Aorta (tissue), 5 donors: Measurements from ENCODE around the gene TRIP6. TPM values are rescaled to one million over a fixed set of nuclear protein-coding genes. Genes with fewer than 3 reads are reported as not detected.

Experiments used
- ATAC-seq: fragments of 200-7000 bp; cut with Tn5 transposase; one replicate; pipeline ENCODE4 v1.9.1; 2022; ENCODE audit warnings: moderate library complexity; ENCODE audit not compliant: low FRiP score
- DNase-seq, 2 donors: peaks; one replicate each; pipeline ENCODE4 v3.0.0-alpha.2; 2020
- H3K27ac ChIP-seq, 2 donors: one replicate each; pipeline ENCODE4 v1.5.1; 2013; ENCODE audit warnings: low read length in 2 of 2, mild to moderate bottlenecking in 2 of 2, moderate library complexity in 2 of 2, control low read depth in 1 of 2, inconsistent platforms in 1 of 2, low read depth in 1 of 2
- H3K27me3 ChIP-seq, 2 donors: one replicate each; pipeline ENCODE4 v1.6.1; 2013; ENCODE audit warnings: control low read depth in 1 of 2, low read length in 1 of 2, mild to moderate bottlenecking in 1 of 2, moderate library complexity in 1 of 2; ENCODE audit not compliant: insufficient read depth in 2 of 2, control insufficient read depth in 1 of 2
- H3K36me3 ChIP-seq, 2 donors: one replicate each; pipeline ENCODE4 v1.6.1; 2013; ENCODE audit warnings: control low read depth in 1 of 2, low read length in 1 of 2, mild to moderate bottlenecking in 1 of 2; ENCODE audit not compliant: insufficient read depth in 2 of 2, control insufficient read depth in 1 of 2
- H3K4me1 ChIP-seq, 2 donors: one replicate each; pipeline ENCODE4 v1.6.1; 2013; ENCODE audit warnings: low read length in 2 of 2, control low read depth in 1 of 2, mild to moderate bottlenecking in 1 of 2, moderate library complexity in 1 of 2; ENCODE audit not compliant: insufficient read depth in 2 of 2, control insufficient read depth in 1 of 2
- H3K4me3 ChIP-seq, 2 donors: one replicate each; pipeline ENCODE4 v1.5.1; 2013; ENCODE audit warnings: low read length in 2 of 2, control low read depth in 1 of 2, mild to moderate bottlenecking in 1 of 2
- H3K9me3 ChIP-seq: one replicate; pipeline ENCODE4 v1.6.1; 2013; ENCODE audit warnings: mild to moderate bottlenecking, low read length; ENCODE audit not compliant: control insufficient read depth
- WGBS, 2 donors: extraction: QIAGEN DNeasy Blood & Tissue Kit; methylation state at CpG; one replicate each; pipeline ENCODE4 v1.1.7; 2013; 5-methylcytosine and 5-hydroxymethylcytosine counted together
- intact Hi-C, 2 donors: fragments of 100-400 bp; cut with DNase I; formaldehyde crosslinking; loops; one replicate each; pipeline versions ENCODE4 v1.14.2 to v1.15.0; 2022
- polyA plus RNA-seq, 2 donors: library from polyadenylated mRNA; stranded (reverse); fragments of 200-250 nt; gene quantifications; one replicate each; pipeline ENCODE4 v1.2.3, GENCODE V29; 2013
- total RNA-seq, 2 donors: library from RNA; stranded (reverse); fragmentation: NEBNext Ultra II Directional; extraction: Animal tissue kit (Norgen Biotek cat#: 25700); gene quantifications; one replicate each; pipeline ENCODE4 v1.2.1, GENCODE V29; 2021
- donor health status: healthy with polysubstance abuse.
- donor health status: Bipolar disorder and iron deficiency.
- donor health status: DM: no; HTN: no; CAD: no.
- donor health status: DM: no; HTN: no; CAD: no.
- donor health status: DM: yes; HTN: yes; CAD: no.

The TRIP6 gene
- total and polyA plus RNA-seq, 4 donors, result 39.3 to 136 (median 78.8) TPM

GRCh38 chr7:100824499-100825214 lies 42.5 kb upstream of the TRIP6 start:
- Histone ChIP-seq H3K9me3 (no peaks in the 10 kb centered on the region), H3K4me1 (no peaks in the 10 kb centered on the region), H3K27ac (no peak overlapping the region), H3K27me3 (no peaks in the 10 kb centered on the region), H3K36me3 (no peaks in the 10 kb centered on the region), H3K4me3 (no peak overlapping the region)
- DNase-seq (no peak), ATAC-seq (no peak)
- intact Hi-C loops, result no loop called here
- 39 to 50% methylated on average over 18 of the region's 18 CpGs for WGBS, 2 donors

GRCh38 chr7:100825215-100825671 lies 41.9 kb upstream of the TRIP6 start:
- 38 to 49% methylated on average over 16 of the region's 16 CpGs for WGBS, 2 donors
- intact Hi-C loops, result no loop called here
- no peaks in the 10 kb centered on the region for H3K36me3 ChIP-seq
- H3K4me3 ChIP-seq, result no peak overlapping the region
- H3K27ac ChIP-seq, result no peak overlapping the region
- ATAC-seq, result peak; percentile 34
- no peaks in the 10 kb centered on the region for H3K9me3 ChIP-seq
- no peaks in the 10 kb centered on the region for H3K27me3 ChIP-seq
- H3K4me1 ChIP-seq, result no peaks in the 10 kb centered on the region
- DNase-seq, result no peak

GRCh38 chr7:100825751-100826513 lies 41.3 kb upstream of the TRIP6 start:
- H3K27me3 ChIP-seq, result no peaks in the 10 kb centered on the region
- WGBS, 2 donors, result 22 to 31% methylated on average over 17 of the region's 17 CpGs
- no peak overlapping the region for H3K4me3 ChIP-seq
- intact Hi-C loops, result no loop called here
- no peaks in the 10 kb centered on the region for H3K36me3 ChIP-seq
- no peaks in the 10 kb centered on the region for H3K4me1 ChIP-seq
- no peak overlapping the region for H3K27ac ChIP-seq
- ATAC-seq (no peak), DNase-seq (no peak)
- no peaks in the 10 kb centered on the region for H3K9me3 ChIP-seq

GRCh38 chr7:100826514-100827329 lies 40.5 kb upstream of the TRIP6 start:
- H3K36me3 ChIP-seq, result no peaks in the 10 kb centered on the region
- H3K27ac ChIP-seq, result no peak overlapping the region
- no peaks in the 10 kb centered on the region for H3K27me3 ChIP-seq
- intact Hi-C loops, result no loop called here
- H3K4me1 ChIP-seq, result no peaks in the 10 kb centered on the region
- no peaks in the 10 kb centered on the region for H3K9me3 ChIP-seq
- ATAC-seq, result peak; percentile 1
- H3K4me3 ChIP-seq, result peak overlapping the region; percentile 42 to 53
- WGBS, 2 donors, result 1% methylated on average over 64 to 71 of the region's 71 CpGs
- DNase-seq, result no peak

- WGBS, 2 donors, result 1% methylated on average over 44 to 80 of the region's 80 CpGs
- Histone ChIP-seq H3K27me3 (no peaks in the 10 kb centered on the region), H3K27ac (no peak within 1 kb of the TSS), H3K4me3 (peak within 1 kb of the TSS; percentile 42 to 53), H3K4me1 (no peaks in the 10 kb centered on the region), H3K36me3 (no peaks in the 10 kb centered on the region), H3K9me3 (no peaks in the 10 kb centered on the region)
- intact Hi-C loops, result no loop called here
- ATAC-seq (peak; percentile 80), DNase-seq (peak; percentile 79 to 84)
Measured at GRCh38 chr7:100827330-100828226, 39.6 kb upstream of the TRIP6 start, which contains the start of gene EPHB4. TSS of gene EPHB4 (minus strand) at chr7:100827523. CDS start at chr7:100827030, 493 bp downstream.

- WGBS, 2 donors, result 48 to 55% methylated on average over 18 to 20 of the region's 20 CpGs
- Histone ChIP-seq H3K4me1 (no peaks in the 10 kb centered on the region), H3K27me3 (no peaks in the 10 kb centered on the region), H3K4me3 (no peak overlapping the region), H3K36me3 (no peaks in the 10 kb centered on the region), H3K27ac (no peak overlapping the region), H3K9me3 (no peaks in the 10 kb centered on the region)
- intact Hi-C loops, result no loop called here
- ATAC-seq, result peak; percentile 23
- peak in 1 of 2 donors; percentile 45 for DNase-seq
Measured at GRCh38 chr7:100829150-100829716, 38.0 kb upstream of the TRIP6 start.

- DNase-seq, result no peak
- no peak overlapping the region for H3K27ac ChIP-seq
- 74 to 79% methylated on average over 4 of the region's 4 CpGs for WGBS, 2 donors
- H3K27me3 ChIP-seq, result no peaks in the 10 kb centered on the region
- no peaks in the 10 kb centered on the region for H3K36me3 ChIP-seq
- intact Hi-C loops, result no loop called here
- no peak overlapping the region for H3K4me3 ChIP-seq
- H3K4me1 ChIP-seq, result no peaks in the 10 kb centered on the region
- ATAC-seq, result no peak
- H3K9me3 ChIP-seq, result no peaks in the 10 kb centered on the region
Measured at GRCh38 chr7:100830396-100830795, 36.8 kb upstream of the TRIP6 start.
